Right atrium auricular region (tissue), 2 donors: ENCODE measurements around the gene CCDC85C. TPM values are rescaled to one million over a fixed set of nuclear protein-coding genes. Genes with fewer than 3 reads are reported as not detected.

Experiments used
- DNase-seq: peaks from one replicate; pipeline ENCODE4 v3.0.0-alpha.2; 2019; ENCODE audit warnings: low spot score
- H3K27ac ChIP-seq, 2 donors: fragments of 200-600 bp; sonication (generic); 1 replicate in 1 of 2; 2 replicates in 1 of 2; pipeline ENCODE4 v1.5.1; 2016 to 2019
- H3K27me3 ChIP-seq, 2 donors: fragments of 200-600 bp; sonication (generic); one replicate each; pipeline versions ENCODE4 v1.5.1 to v1.6.0; 2017 to 2019
- H3K36me3 ChIP-seq: fragments of 200-600 bp; sonication (generic); one replicate; pipeline ENCODE4 v1.5.1; 2016
- H3K4me1 ChIP-seq, 2 donors: fragments of 200-600 bp; sonication (generic); one replicate each; pipeline versions ENCODE4 v1.5.1 to v1.6.0; 2017 to 2019
- H3K4me3 ChIP-seq, 2 donors: fragments of 200-600 bp; sonication (generic); 1 replicate in 1 of 2; 2 replicates in 1 of 2; pipeline ENCODE4 v1.5.1; 2017 to 2019; ENCODE audit warnings: mild to moderate bottlenecking in 1 of 2, moderate library complexity in 1 of 2
- H3K9me3 ChIP-seq, 2 donors: fragments of 200-600 bp; sonication (generic); one replicate each; pipeline ENCODE4 v1.5.1; 2019
- CTCF ChIP-seq, 2 donors: fragments of 200-600 bp; sonication (generic); IDR thresholded peaks; one replicate each; pipeline ENCODE4 v1.5.1; 2019; ENCODE audit warnings: antibody characterized with exemption in 2 of 2
- total RNA-seq, 2 donors: library from RNA; depleted of rRNA; stranded (reverse); fragments of >200 nt; gene quantifications; one replicate each; pipeline ENCODE4 v1.1.0, GENCODE V29; 2016

Gene CCDC85C
- total RNA-seq, 2 donors from 2014 or later, result 17.1 to 17.7 TPM

- H3K27ac ChIP-seq, result no peak overlapping the region
- no peak overlapping the region for H3K4me3 ChIP-seq
- TF ChIP-seq CTCF (IDR thresholded peaks at IDR 0.05), result no peak
- H3K27me3 ChIP-seq, result no peaks in the 10 kb centered on the region
- peaks cover 0 to 95% of the 10 kb centered on the region in 2 donors for H3K4me1 ChIP-seq
- no peaks in the 10 kb centered on the region for H3K36me3 ChIP-seq
- no peak for DNase-seq
- no peaks in the 10 kb centered on the region for H3K9me3 ChIP-seq
These were observed 9.0 kb downstream of the CCDC85C start for GRCh38 chr14:99595034-99595433.

- no peak overlapping the region for H3K4me3 ChIP-seq
- no peak overlapping the region for H3K27ac ChIP-seq
- DNase-seq, result no peak
- no peaks in the 10 kb centered on the region for H3K27me3 ChIP-seq
- H3K9me3 ChIP-seq, result no peaks in the 10 kb centered on the region
- TF ChIP-seq CTCF (IDR thresholded peaks at IDR 0.05), result no peak
- H3K36me3 ChIP-seq, result no peaks in the 10 kb centered on the region
- H3K4me1 ChIP-seq, result peaks cover 0 to 95% of the 10 kb centered on the region in 2 donors
These were observed 9.8 kb downstream of the CCDC85C start for GRCh38 chr14:99593971-99594841.

GRCh38 chr14:99592933-99593753 is 10.9 kb downstream of the CCDC85C start:
- Histone ChIP-seq H3K4me3 (no peak overlapping the region), H3K27ac (peak overlapping the region; percentile 22 to 59), H3K36me3 (no peaks in the 10 kb centered on the region), H3K9me3 (no peaks in the 10 kb centered on the region), H3K4me1 (peaks cover 0 to 92% of the 10 kb centered on the region in 2 donors), H3K27me3 (no peaks in the 10 kb centered on the region)
- no peak for TF ChIP-seq CTCF (IDR thresholded peaks at IDR 0.05)
- no peak for DNase-seq

- Histone ChIP-seq H3K4me1 (peaks cover 0 to 92% of the 10 kb centered on the region in 2 donors), H3K4me3 (no peak overlapping the region), H3K27ac (peak overlapping the region; percentile 22 to 59), H3K27me3 (no peaks in the 10 kb centered on the region), H3K36me3 (no peaks in the 10 kb centered on the region), H3K9me3 (no peaks in the 10 kb centered on the region)
- TF ChIP-seq CTCF (IDR thresholded peaks at IDR 0.05), result no peak
- no peak for DNase-seq
These were observed 11.6 kb downstream of the CCDC85C start for GRCh38 chr14:99592394-99592793.

GRCh38 chr14:99590746-99591555 is 13.1 kb downstream of the CCDC85C start:
- TF ChIP-seq CTCF (IDR thresholded peaks at IDR 0.05), result no peak
- no peak overlapping the region for H3K4me3 ChIP-seq
- no peaks in the 10 kb centered on the region for H3K36me3 ChIP-seq
- no peak for DNase-seq
- no peak overlapping the region for H3K27ac ChIP-seq
- no peaks in the 10 kb centered on the region for H3K9me3 ChIP-seq
- H3K27me3 ChIP-seq, result no peaks in the 10 kb centered on the region
- H3K4me1 ChIP-seq, result peaks cover 0 to 92% of the 10 kb centered on the region in 2 donors
